ENCODE measurements around the gene AMMECR1L. TPM values are rescaled to one million over a fixed set of nuclear protein-coding genes. Genes with fewer than 3 reads are reported as not detected.
"Not testable (repeated sequence)": the region's sequence is repeated elsewhere in the genome, so short reads cannot be mapped to it uniquely, and the experiment has no call there.

Gene AMMECR1L
- total RNA-seq, 1 donor from 2014 or later = 10.5 TPM

- ATAC-seq; DNase-seq (ENCODE audit: missing footprints); intact Hi-C loops (cut with DNase I): not testable (repeated sequence)
Measured at GRCh38 chr2:127890756-127891155, 5.0 kb upstream of the AMMECR1L start.

DNA sequence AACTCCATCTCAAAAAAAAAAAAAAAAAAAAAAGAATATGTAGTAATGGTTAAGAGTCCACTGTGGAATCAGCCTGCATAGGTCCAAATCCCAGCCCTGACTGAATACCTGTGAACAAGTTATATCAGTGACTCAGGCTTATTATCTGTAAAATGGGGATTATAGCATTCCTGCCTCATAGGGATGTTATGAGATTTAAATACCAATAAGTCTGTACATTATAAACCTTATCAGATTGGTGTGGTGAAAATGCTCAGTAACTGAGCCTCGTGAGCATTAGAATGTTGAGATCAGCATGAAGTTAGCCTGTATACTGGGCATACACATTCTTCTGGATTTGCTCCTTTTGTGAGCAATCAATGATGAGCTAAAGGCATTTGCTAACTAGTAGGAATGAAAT lies 3.0 kb upstream of the AMMECR1L start:
- ATAC-seq (no peak), DNase-seq (ENCODE audit: missing footprints) (no peak)
- intact Hi-C loops (cut with DNase I) = loop anchor here (5.0 to 10.0 kb wide), 3 partner anchors 139 to 344 kb away; partner anchors contain the start of genes SAP130 and UGGT1

- ATAC-seq = no peak
- intact Hi-C loops (cut with DNase I) = loop anchor here (5.0 to 10.0 kb wide), 3 partner anchors 140 to 345 kb away; partner anchors contain the start of genes SAP130 and UGGT1
- DNase-seq (ENCODE audit: missing footprints) = no peak
Measured at GRCh38 chr2:127887776-127888130, 2.0 kb upstream of the AMMECR1L start.

- intact Hi-C loops (cut with DNase I) = loop anchor here (5.0 to 10.0 kb wide), 3 partner anchors 140 to 345 kb away; partner anchors contain the start of genes SAP130 and UGGT1
- DNase-seq (ENCODE audit: missing footprints) (no peak), ATAC-seq (no peak)
Measured at GRCh38 chr2:127887082-127887775, 1.5 kb upstream of the AMMECR1L start.

DNA sequence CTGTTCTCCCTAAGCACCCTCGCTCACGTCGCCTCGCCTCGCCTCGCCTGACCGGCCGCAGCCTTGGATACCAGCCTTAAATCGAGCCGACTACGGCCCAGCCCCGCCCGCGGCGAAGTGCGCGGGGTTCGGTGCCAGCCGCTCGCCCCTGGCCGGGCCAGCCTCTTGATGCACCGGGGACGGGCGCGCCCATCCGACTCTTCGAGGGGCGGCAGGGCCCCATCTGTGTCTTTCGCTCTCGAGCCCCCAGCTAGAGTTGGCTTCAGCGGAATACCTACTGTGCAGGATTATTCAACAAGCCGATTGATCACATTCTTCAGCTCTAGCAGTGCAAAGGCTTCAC lies 808 bp upstream of the AMMECR1L start:
- DNase-seq (ENCODE audit: missing footprints) = not testable (repeated sequence)
- peak; percentile 52 for ATAC-seq
- intact Hi-C loops (cut with DNase I) = loop anchor here (5.0 to 10.0 kb wide), 3 partner anchors 141 to 346 kb away; partner anchors contain the start of genes SAP130 and UGGT1

GRCh38 chr2:127884861-127885740 lies 655 bp downstream of the AMMECR1L start:
- ATAC-seq (peak; percentile 41), DNase-seq (ENCODE audit: missing footprints) (peak; percentile 69)
- intact Hi-C loops (cut with DNase I) = loop anchor here (5.0 to 10.0 kb wide), 4 partner anchors 102 to 347 kb away; partner anchors contain the start of genes SAP130 and UGGT1

DNA sequence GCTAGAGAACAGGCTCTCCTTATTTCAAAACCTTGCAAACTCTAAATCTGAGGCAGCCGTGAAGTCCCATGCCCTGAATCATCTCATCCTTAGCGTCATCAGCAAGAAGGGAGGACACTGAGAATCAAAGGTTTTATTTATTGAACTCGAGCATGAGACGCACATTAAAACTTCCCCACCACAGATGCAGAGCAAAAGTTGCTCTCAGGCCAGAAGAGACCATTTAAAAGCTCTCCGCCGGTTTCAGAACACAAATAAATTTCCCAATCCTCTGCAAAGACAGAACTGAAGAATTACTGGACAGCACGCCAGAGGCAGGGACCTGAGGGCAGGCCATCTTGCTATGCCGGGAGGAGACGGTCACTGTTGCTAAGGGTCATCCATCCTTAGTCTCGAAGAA lies 1.3 kb downstream of the AMMECR1L start:
- intact Hi-C loops (cut with DNase I) = loop anchor here (5.0 to 10.0 kb wide), 2 partner anchors 103 to 210 kb away; partner anchors contain the start of gene UGGT1
- DNase-seq (ENCODE audit: missing footprints) (no peak), ATAC-seq (no peak)

GRCh38 chr2:127879899-127880298 lies 5.9 kb downstream of the AMMECR1L start:
- intact Hi-C loops (cut with DNase I) = loop anchor here (5.0 to 10.0 kb wide), 2 partner anchors 107 to 215 kb away; partner anchors contain the start of gene UGGT1
- DNase-seq (ENCODE audit: missing footprints) (no peak), ATAC-seq (no peak)

- intact Hi-C loops (cut with DNase I) = no loop called here
- ATAC-seq (no peak), DNase-seq (ENCODE audit: missing footprints) (no peak)
Measured at GRCh38 chr2:127877626-127878025, 8.1 kb downstream of the AMMECR1L start.

DNA sequence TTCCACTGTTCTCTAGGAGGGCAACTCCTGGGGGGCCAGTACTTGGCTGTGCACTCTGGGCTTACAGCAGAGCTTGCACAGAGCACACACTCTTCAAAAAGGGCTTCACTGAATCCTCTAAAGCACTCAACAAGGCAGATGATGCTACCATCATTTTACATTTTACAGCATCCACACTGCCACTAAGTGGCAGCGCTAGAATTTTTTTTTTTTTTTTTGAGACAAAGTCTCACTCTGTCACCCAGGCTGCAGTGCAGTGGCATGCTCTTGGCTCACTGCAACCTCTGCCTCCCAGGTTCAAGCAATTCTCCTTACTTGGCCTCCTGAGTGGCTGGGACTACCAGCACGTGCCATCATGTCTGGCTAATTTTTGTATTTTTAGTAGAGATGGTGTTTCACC lies 8.6 kb downstream of the AMMECR1L start:
- intact Hi-C loops (cut with DNase I) = no loop called here
- no peak for DNase-seq (ENCODE audit: missing footprints)
- no peak for ATAC-seq

GRCh38 chr2:127874378-127875269 lies 11.1 kb downstream of the AMMECR1L start:
- no peak for ATAC-seq
- intact Hi-C loops (cut with DNase I) = no loop called here
- DNase-seq (ENCODE audit: missing footprints) = no peak

GRCh38 chr2:127873707-127874303 lies 12.0 kb downstream of the AMMECR1L start:
- intact Hi-C loops (cut with DNase I) = no loop called here
- DNase-seq (ENCODE audit: missing footprints) (no peak), ATAC-seq (peak; percentile 53)

DNA sequence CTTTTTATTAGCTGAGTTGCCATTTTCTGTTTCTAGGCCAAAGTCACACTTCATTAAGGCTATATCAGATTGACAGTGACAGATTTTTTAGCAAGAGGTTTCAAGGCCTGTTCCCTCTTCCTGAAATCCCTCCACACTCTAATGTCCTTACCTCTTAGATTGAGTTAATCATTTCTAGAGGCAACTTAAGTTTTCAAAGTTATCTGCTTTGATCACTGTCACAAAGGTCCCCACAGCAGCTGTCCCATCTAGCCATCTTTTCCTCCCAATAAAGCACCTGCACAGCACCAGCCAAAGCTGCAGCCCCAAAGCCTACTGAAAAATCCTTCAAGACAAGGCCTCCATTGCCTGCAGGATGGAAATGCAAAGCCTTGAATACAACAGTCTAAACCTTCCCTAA lies 13.4 kb downstream of the AMMECR1L start:
- DNase-seq (ENCODE audit: missing footprints) = no peak
- no peak for ATAC-seq
- intact Hi-C loops (cut with DNase I) = no loop called here

DNA sequence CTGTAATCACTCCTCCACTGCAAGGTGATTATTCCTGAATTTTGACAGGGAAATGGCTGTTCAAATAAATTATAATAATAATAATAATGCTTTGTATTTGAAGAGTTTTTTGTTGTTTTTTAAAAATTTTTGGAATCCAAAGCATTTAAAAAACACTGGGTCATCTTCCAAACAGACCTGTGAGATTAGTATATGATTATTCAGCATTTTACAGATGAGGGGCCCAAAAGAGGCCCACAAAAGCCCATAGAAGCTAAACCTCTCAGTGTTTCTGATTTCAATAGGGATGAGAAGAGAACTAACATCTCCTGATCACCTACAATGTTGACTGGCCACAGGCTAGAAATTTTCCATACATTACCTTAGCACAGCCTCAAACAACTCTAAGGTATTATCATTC lies 19.8 kb downstream of the AMMECR1L start:
- intact Hi-C loops (cut with DNase I) = no loop called here
- no peak for DNase-seq (ENCODE audit: missing footprints)
- ATAC-seq = no peak

DNA sequence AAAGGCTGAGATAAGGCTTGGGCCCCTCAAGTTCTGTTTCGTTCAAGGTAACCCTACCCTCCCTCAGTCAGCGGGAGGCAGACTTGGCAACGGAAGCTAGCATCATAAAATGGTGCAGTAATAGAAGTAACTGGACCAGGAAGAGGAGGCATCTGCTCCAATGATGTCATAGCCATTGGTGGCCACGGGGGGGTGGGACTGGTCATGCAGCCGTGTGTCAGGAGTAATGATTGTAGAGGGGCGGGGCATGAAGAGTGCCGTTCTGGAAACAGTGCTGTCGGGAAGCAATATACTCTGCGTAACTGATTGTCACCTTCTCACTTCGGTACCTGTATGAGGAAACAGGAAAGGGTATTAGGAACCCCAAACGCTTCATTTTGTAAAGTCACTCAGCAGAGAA lies 20.9 kb downstream of the AMMECR1L start:
- ATAC-seq = peak; percentile 32
- intact Hi-C loops (cut with DNase I) = no loop called here
- DNase-seq (ENCODE audit: missing footprints) = no peak

- intact Hi-C loops (cut with DNase I) = no loop called here
- DNase-seq (ENCODE audit: missing footprints) (no peak), ATAC-seq (no peak)
Measured at GRCh38 chr2:127862228-127862627, 23.5 kb downstream of the AMMECR1L start.

- ATAC-seq (no peak), DNase-seq (ENCODE audit: missing footprints) (no peak)
- intact Hi-C loops (cut with DNase I) = no loop called here
Measured at GRCh38 chr2:127860130-127860529, 25.6 kb downstream of the AMMECR1L start.

DNA sequence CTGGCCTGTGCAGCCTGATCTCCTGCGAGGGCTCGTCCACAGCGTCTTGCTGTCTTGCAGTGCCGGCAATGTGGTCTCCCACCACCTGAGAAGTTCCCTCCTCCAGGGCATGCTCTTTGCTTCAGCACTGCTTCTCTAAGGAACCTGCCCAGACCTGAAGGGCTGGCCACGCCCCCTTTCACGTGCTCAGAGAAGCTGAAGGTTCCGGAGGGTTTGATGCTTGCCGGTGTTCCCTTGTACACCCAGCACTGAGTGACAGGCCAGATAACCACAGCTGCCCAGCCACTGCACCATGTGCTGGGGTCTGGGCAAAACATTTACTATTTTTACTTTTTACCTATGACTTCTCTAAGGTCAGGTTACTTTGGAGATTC lies 26.1 kb downstream of the AMMECR1L start:
- DNase-seq (ENCODE audit: missing footprints) (peak; percentile 80), ATAC-seq (no peak)
- intact Hi-C loops (cut with DNase I) = no loop called here

Measured in Right ventricle myocardium inferior (tissue), 1 donor.